Measurements from ENCODE around the gene ANKRD13D. TPM values are rescaled to one million over a fixed set of nuclear protein-coding genes. Genes with fewer than 3 reads are reported as not detected.

Gene ANKRD13D
- total RNA-seq, 1 donor = 34.4 TPM

GRCh38 chr11:67265633-67266448 lies 23.3 kb upstream of the ANKRD13D start:
- Histone ChIP-seq H3K79me2 (ENCODE audit: insufficient read depth, low read length) (peaks cover 48% of the 10 kb centered on the region), H3K9me3 (ENCODE audit: low read depth, low read length) (no peaks in the 10 kb centered on the region), H3K27ac (ENCODE audit: low read depth, low read length) (peak overlapping the region; percentile 34), H2AFZ (ENCODE audit: low read length) (peak overlapping the region; percentile 63), H3K4me3 (ENCODE audit: insufficient read depth, low read length) (peak overlapping the region; percentile 59), H3K27me3 (ENCODE audit: insufficient read depth, low read length) (no peaks in the 10 kb centered on the region), H4K20me1 (ENCODE audit: insufficient read depth, low read length) (peaks cover 36% of the 10 kb centered on the region), H3K4me1 (ENCODE audit: insufficient read depth, low read length) (peaks cover 50% of the 10 kb centered on the region), H3K4me2 (ENCODE audit: insufficient read depth, low read length) (peak overlapping the region; percentile 70), H3K36me3 (ENCODE audit: insufficient read depth, low read length) (peaks cover 8% of the 10 kb centered on the region)
- DNase-seq (ENCODE audit: insufficient read length, low spot score, missing footprints) = peak; percentile 99
- peak; percentile 52 for TF ChIP-seq CTCF (IDR thresholded peaks at IDR 0.05; ENCODE audit: extremely low read depth, low read depth, low read length)

- peak within 1 kb of the TSS; percentile 90 for H3K4me2 ChIP-seq (ENCODE audit: insufficient read depth, low read length)
- H3K4me1 ChIP-seq (ENCODE audit: insufficient read depth, low read length) = peaks cover 53% of the 10 kb centered on the region
- peaks cover 44% of the 10 kb centered on the region for H4K20me1 ChIP-seq (ENCODE audit: insufficient read depth, low read length)
- peak; percentile 99 for DNase-seq (ENCODE audit: insufficient read length, low spot score, missing footprints)
- no peak for TF ChIP-seq CTCF (IDR thresholded peaks at IDR 0.05; ENCODE audit: extremely low read depth, low read depth, low read length)
- H3K9me3 ChIP-seq (ENCODE audit: low read depth, low read length) = no peaks in the 10 kb centered on the region
- H3K27ac ChIP-seq (ENCODE audit: low read depth, low read length) = peak within 1 kb of the TSS; percentile 34
- no peaks in the 10 kb centered on the region for H3K27me3 ChIP-seq (ENCODE audit: insufficient read depth, low read length)
- peaks cover 55% of the 10 kb centered on the region for H3K79me2 ChIP-seq (ENCODE audit: insufficient read depth, low read length)
- peaks cover 8% of the 10 kb centered on the region for H3K36me3 ChIP-seq (ENCODE audit: insufficient read depth, low read length)
- H2AFZ ChIP-seq (ENCODE audit: low read length) = peak within 1 kb of the TSS; percentile 63
- peak within 1 kb of the TSS; percentile 86 for H3K4me3 ChIP-seq (ENCODE audit: insufficient read depth, low read length)
Measured at GRCh38 chr11:67266449-67267187, 22.5 kb upstream of the ANKRD13D start, which contains the start of gene GRK2. Gene GRK2, plus strand, starts transcription at chr11:67266473. Its CDS starts 227 bp downstream, at chr11:67266700.

GRCh38 chr11:67267188-67268080 lies 21.7 kb upstream of the ANKRD13D start:
- no peak for TF ChIP-seq CTCF (IDR thresholded peaks at IDR 0.05; ENCODE audit: extremely low read depth, low read depth, low read length)
- Histone ChIP-seq H3K4me2 (ENCODE audit: insufficient read depth, low read length) (peak overlapping the region; percentile 90), H3K27me3 (ENCODE audit: insufficient read depth, low read length) (no peaks in the 10 kb centered on the region), H3K27ac (ENCODE audit: low read depth, low read length) (peak overlapping the region; percentile 22), H3K4me3 (ENCODE audit: insufficient read depth, low read length) (peak overlapping the region; percentile 86), H3K36me3 (ENCODE audit: insufficient read depth, low read length) (peaks cover 8% of the 10 kb centered on the region), H3K79me2 (ENCODE audit: insufficient read depth, low read length) (peaks cover 63% of the 10 kb centered on the region), H2AFZ (ENCODE audit: low read length) (no peak overlapping the region), H4K20me1 (ENCODE audit: insufficient read depth, low read length) (peaks cover 49% of the 10 kb centered on the region), H3K9me3 (ENCODE audit: low read depth, low read length) (no peaks in the 10 kb centered on the region), H3K4me1 (ENCODE audit: insufficient read depth, low read length) (peaks cover 60% of the 10 kb centered on the region)
- peak; percentile 88 for DNase-seq (ENCODE audit: insufficient read length, low spot score, missing footprints)

Data from osteoblast (primary cell).